SK-N-MC (cell line): ENCODE measurements around the gene MANEAL.

Experiments
- DNase-seq: peaks from one replicate; pipeline ENCODE4 v3.0.0-alpha.2; 2011; ENCODE audit warnings: low read depth, low spot score
- H3K27ac ChIP-seq: fragments of 200-600 bp; sonication (generic); 2 replicates; pipeline ENCODE4 v1.5.1; 2016; ENCODE audit warnings: mixed run types
- H3K36me3 ChIP-seq: fragments of 200-600 bp; sonication (generic); 2 replicates; pipeline ENCODE4 v1.6.1; 2017; ENCODE audit warnings: antibody characterized with exemption, low read length, mixed read lengths; ENCODE audit not compliant: insufficient read depth
- H3K4me3 ChIP-seq: fragments of 200-600 bp; sonication (generic); 2 replicates; pipeline ENCODE4 v1.5.1; 2016
- H3K9ac ChIP-seq: fragments of 200-600 bp; sonication (generic); 2 replicates; pipeline ENCODE4 v1.8.0; 2017; ENCODE audit warnings: mixed run types, mixed read lengths; ENCODE audit not compliant: insufficient read length
- H3K9me3 ChIP-seq: fragments of 200-600 bp; sonication (generic); 2 replicates; pipeline ENCODE4 v1.6.1; 2017; ENCODE audit warnings: low read depth, mild to moderate bottlenecking, antibody characterized with exemption, low read length, moderate library complexity, mixed read lengths
- EZH2 ChIP-seq: fragments of 200-600 bp; sonication (generic); IDR thresholded peaks from one replicate; pipeline ENCODE4 v1.6.1; 2017; ENCODE audit warnings: antibody characterized with exemption
- FOXP2 ChIP-seq: optimal IDR thresholded peaks from 2 replicates; pipeline ENCODE3; 2011; ENCODE audit warnings: mild to moderate bottlenecking, moderate library complexity; ENCODE audit not compliant: insufficient read depth; ENCODE audit errors: extremely low read length, control extremely low read depth
- POLR2AphosphoS5 ChIP-seq: IDR thresholded peaks from 2 replicates; pipeline ENCODE4 v1.6.1; 2012; ENCODE audit warnings: mild to moderate bottlenecking, low read depth, low read length, borderline replicate concordance

Gene MANEAL

GRCh38 chr1:37802439-37802838 lies 8.8 kb downstream of the MANEAL start:
- TF ChIP-seq FOXP2 = no peak
- no peak for TF ChIP-seq EZH2
- TF ChIP-seq POLR2AphosphoS5 = no peak
- Histone ChIP-seq H3K9ac (no peak overlapping the region), H3K4me3 (no peak overlapping the region), H3K36me3 (peaks cover 54% of the 10 kb centered on the region), H3K9me3 (no peaks in the 10 kb centered on the region), H3K27ac (no peak overlapping the region)
- no peak for DNase-seq

- TF ChIP-seq FOXP2 = no peak
- TF ChIP-seq POLR2AphosphoS5 = no peak
- TF ChIP-seq EZH2 = no peak
- peaks cover 47% of the 10 kb centered on the region for H3K36me3 ChIP-seq
- H3K9ac ChIP-seq = peak overlapping the region; percentile 85
- no peak for DNase-seq
- no peaks in the 10 kb centered on the region for H3K9me3 ChIP-seq
- H3K4me3 ChIP-seq = peak overlapping the region; percentile 83
- no peak overlapping the region for H3K27ac ChIP-seq
These were observed 13.5 kb downstream of the MANEAL start for GRCh38 chr1:37807220-37807554.

GRCh38 chr1:37807555-37808368 lies 14.1 kb downstream of the MANEAL start, which contains the start of the genes C1orf122 and YRDC:
Gene C1orf122, plus strand, starts transcription at chr1:37807790. Its CDS starts 615 bp downstream, at chr1:37808405.
Gene YRDC, minus strand, starts transcription at chr1:37808208. Its CDS starts 28 bp downstream, at chr1:37808180.
- TF ChIP-seq FOXP2 (peak; percentile 61), POLR2AphosphoS5 (peak; percentile 82), EZH2 (no peak)
- peak; percentile 35 for DNase-seq
- peak within 1 kb of the TSS; percentile 85 for H3K9ac ChIP-seq
- H3K36me3 ChIP-seq = peaks cover 42% of the 10 kb centered on the region
- H3K9me3 ChIP-seq = no peaks in the 10 kb centered on the region
- no peak within 1 kb of the TSS for H3K27ac ChIP-seq
- peak within 1 kb of the TSS; percentile 83 for H3K4me3 ChIP-seq

GRCh38 chr1:37808369-37809319 lies 15.0 kb downstream of the MANEAL start:
- DNase-seq = no peak
- H3K4me3 ChIP-seq = peak overlapping the region; percentile 83
- no peak for TF ChIP-seq EZH2
- peaks cover 34% of the 10 kb centered on the region for H3K36me3 ChIP-seq
- H3K9ac ChIP-seq = peak overlapping the region; percentile 85
- no peak overlapping the region for H3K27ac ChIP-seq
- H3K9me3 ChIP-seq = no peaks in the 10 kb centered on the region

- no peak for DNase-seq
- no peak overlapping the region for H3K27ac ChIP-seq
- peaks cover 21% of the 10 kb centered on the region for H3K36me3 ChIP-seq
- H3K4me3 ChIP-seq = no peak overlapping the region
- H3K9me3 ChIP-seq = no peaks in the 10 kb centered on the region
- no peak overlapping the region for H3K9ac ChIP-seq
- TF ChIP-seq POLR2AphosphoS5 (no peak), FOXP2 (no peak), EZH2 (no peak)
These were observed 16.3 kb downstream of the MANEAL start for GRCh38 chr1:37809942-37810341.

- no peak for TF ChIP-seq FOXP2
- TF ChIP-seq EZH2 = no peak
- TF ChIP-seq POLR2AphosphoS5 = no peak
- Histone ChIP-seq H3K27ac (no peak overlapping the region), H3K36me3 (peaks cover 9% of the 10 kb centered on the region), H3K9ac (no peak overlapping the region), H3K4me3 (no peak overlapping the region), H3K9me3 (no peaks in the 10 kb centered on the region)
- DNase-seq = peak; percentile 20
These were observed 17.5 kb downstream of the MANEAL start for GRCh38 chr1:37811027-37811655.

DNA sequence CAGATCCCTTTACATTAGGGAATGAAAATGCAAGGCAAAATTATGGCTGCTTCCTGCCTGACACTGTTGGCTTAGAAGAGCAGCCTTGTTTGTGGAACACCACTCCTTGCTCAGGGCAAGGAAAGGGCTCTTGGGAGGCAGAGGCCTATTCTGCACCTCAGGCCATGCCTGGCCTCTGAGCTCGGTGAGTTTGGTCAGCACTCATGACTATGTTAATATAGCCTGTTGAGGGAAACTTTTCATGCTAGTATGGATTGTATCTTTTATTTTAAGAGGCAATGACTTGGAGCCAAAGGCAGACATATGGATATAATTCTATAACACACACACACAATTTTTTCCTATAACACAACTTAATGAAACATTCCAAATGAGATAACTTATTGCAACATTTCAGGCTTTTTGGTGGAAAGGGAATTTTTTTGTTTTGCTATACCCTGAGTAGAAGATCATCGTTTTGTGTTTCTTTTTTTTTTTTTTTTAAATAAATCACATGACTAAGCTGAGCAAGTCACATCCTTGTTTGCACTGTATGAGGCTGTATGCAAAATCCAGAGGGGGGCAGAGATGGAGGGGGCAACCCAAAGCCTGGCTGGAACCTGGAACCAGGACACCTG lies 20.0 kb downstream of the MANEAL start:
- no peak for DNase-seq
- no peaks in the 10 kb centered on the region; the same call in 1 of the 2 replicates for H3K36me3 ChIP-seq
- H3K9me3 ChIP-seq = no peaks in the 10 kb centered on the region
- no peak overlapping the region for H3K9ac ChIP-seq
- TF ChIP-seq POLR2AphosphoS5 (no peak), FOXP2 (no peak)
- H3K4me3 ChIP-seq = no peak overlapping the region
- H3K27ac ChIP-seq = no peak overlapping the region
